ENCODE data around the gene SCD5. TPM values are rescaled to one million over a fixed set of nuclear protein-coding genes. Genes with fewer than 3 reads are reported as not detected.

Gene SCD5
- total RNA-seq, 4 donors from 2014 or later: 27.6 to 79.3 (median 55.3) TPM

- Histone ChIP-seq H3K36me3 (peaks cover 0 to 11% (median 0%) of the 10 kb centered on the region in 3 donors), H3K27ac (no peak overlapping the region), H3K9me3 (no peaks in the 10 kb centered on the region), H3K4me1 (no peaks in the 10 kb centered on the region), H3K4me3 (no peak overlapping the region), H3K27me3 (no peaks in the 10 kb centered on the region)
- 80 to 81% methylated on average over 6 of the region's 6 CpGs for WGBS, 2 donors
- TF ChIP-seq POLR2A (IDR thresholded peaks at IDR 0.05): no peak
- no peak for TF ChIP-seq EP300 (IDR thresholded peaks at IDR 0.05)
- TF ChIP-seq CTCF (IDR thresholded peaks at IDR 0.05): no peak
- no peak for DNase-seq (ENCODE audit: low spot score in 2 of 2)
These were observed 110.4 kb downstream of the SCD5 start for GRCh38 chr4:82688091-82688795.

- Histone ChIP-seq H3K27ac (no peak overlapping the region), H3K27me3 (no peaks in the 10 kb centered on the region), H3K36me3 (peaks cover 0 to 11% (median 0%) of the 10 kb centered on the region in 3 donors), H3K4me1 (no peaks in the 10 kb centered on the region), H3K4me3 (no peak overlapping the region), H3K9me3 (no peaks in the 10 kb centered on the region)
- DNase-seq (ENCODE audit: low spot score in 2 of 2): no peak
- no peak for TF ChIP-seq POLR2A (IDR thresholded peaks at IDR 0.05)
- TF ChIP-seq CTCF (IDR thresholded peaks at IDR 0.05): no peak
- TF ChIP-seq EP300 (IDR thresholded peaks at IDR 0.05): no peak
- 85 to 88% methylated on average over 6 of the region's 6 CpGs for WGBS, 2 donors
These were observed 111.1 kb downstream of the SCD5 start for GRCh38 chr4:82687531-82687930.

GRCh38 chr4:82681754-82682153, 116.8 kb downstream of the SCD5 start:
- Histone ChIP-seq H3K27me3 (no peaks in the 10 kb centered on the region), H3K27ac (no peak overlapping the region), H3K9me3 (no peaks in the 10 kb centered on the region), H3K4me1 (no peaks in the 10 kb centered on the region), H3K4me3 (no peak overlapping the region), H3K36me3 (peaks cover 0 to 21% (median 0%) of the 10 kb centered on the region in 3 donors)
- 77 to 79% methylated on average over 1 of the region's 1 CpG for WGBS, 2 donors
- DNase-seq (ENCODE audit: low spot score in 2 of 2): no peak
- TF ChIP-seq CTCF (IDR thresholded peaks at IDR 0.05): no peak
- TF ChIP-seq EP300 (IDR thresholded peaks at IDR 0.05): no peak
- no peak for TF ChIP-seq POLR2A (IDR thresholded peaks at IDR 0.05)

- H3K4me3 ChIP-seq: no peak overlapping the region
- no peak for DNase-seq (ENCODE audit: low spot score in 2 of 2)
- no peak overlapping the region for H3K27ac ChIP-seq
- peaks cover 0 to 30% (median 0%) of the 10 kb centered on the region in 3 donors for H3K36me3 ChIP-seq
- WGBS, 2 donors: 81 to 88% methylated on average over 8 to 9 of the region's 9 CpGs
- H3K4me1 ChIP-seq: no peaks in the 10 kb centered on the region
- no peaks in the 10 kb centered on the region for H3K9me3 ChIP-seq
- TF ChIP-seq CTCF (IDR thresholded peaks at IDR 0.05) (no peak), EP300 (IDR thresholded peaks at IDR 0.05) (no peak), POLR2A (IDR thresholded peaks at IDR 0.05) (no peak)
- no peaks in the 10 kb centered on the region for H3K27me3 ChIP-seq
These were observed 117.8 kb downstream of the SCD5 start for GRCh38 chr4:82680834-82681233.

GRCh38 chr4:82679531-82679930, 119.1 kb downstream of the SCD5 start:
- Histone ChIP-seq H3K27me3 (no peaks in the 10 kb centered on the region), H3K9me3 (peaks cover 0 to 6% (median 0%) of the 10 kb centered on the region in 4 donors), H3K27ac (no peak overlapping the region), H3K4me1 (no peaks in the 10 kb centered on the region), H3K4me3 (no peak overlapping the region), H3K36me3 (peaks cover 0 to 43% (median 0%) of the 10 kb centered on the region in 3 donors)
- DNase-seq (ENCODE audit: low spot score in 2 of 2): no peak
- TF ChIP-seq POLR2A (IDR thresholded peaks at IDR 0.05): no peak
- TF ChIP-seq CTCF (IDR thresholded peaks at IDR 0.05): no peak
- TF ChIP-seq EP300 (IDR thresholded peaks at IDR 0.05): no peak
- 62 to 86% methylated on average over 1 of the region's 1 CpG for WGBS, 2 donors

Measured in tibial nerve (tissue), 4 donors.